ENCODE results near the gene PPP3CA.

- TF ChIP-seq CTCF (IDR thresholded peaks at IDR 0.05) (no peak), POLR2A (IDR thresholded peaks at IDR 0.05) (no peak)
Observed at GRCh38 chr4:101237773-101238172, 109.6 kb downstream of the PPP3CA start.

Measured in Peyer's patch (tissue), 4 donors.